ENCODE data around the gene CHD9. TPM values are rescaled to one million over a fixed set of nuclear protein-coding genes. Genes with fewer than 3 reads are reported as not detected.

CHD9 gene
- total RNA-seq, 2 donors from 2014 or later, result 29.2 to 38.1 TPM

GRCh38 chr16:53087101-53087500 is 32.3 kb downstream of the CHD9 start:
- Mint-ChIP-seq H3K36me3 (no peaks in the 10 kb centered on the region), H3K4me3 (no peak overlapping the region), H3K27ac (no peak overlapping the region), H3K9me3 (no peaks in the 10 kb centered on the region), H3K4me1 (ENCODE audit: low read depth in 2 of 2) (peaks cover 31 to 41% of the 10 kb centered on the region in 2 donors), H3K27me3 (peaks cover 0 to 2% of the 10 kb centered on the region in 2 donors)
- no peak for DNase-seq (ENCODE audit: low spot score)
- ATAC-seq, result no peak

GRCh38 chr16:53089434-53090285 is 34.9 kb downstream of the CHD9 start:
- no peaks in the 10 kb centered on the region for H3K9me3 Mint-ChIP-seq
- H3K27ac Mint-ChIP-seq, result peak overlapping the region; percentile 13 to 53
- ATAC-seq, result no peak
- no peak for DNase-seq (ENCODE audit: low spot score)
- H3K4me3 Mint-ChIP-seq, result peak overlapping the region; percentile 85
- peaks cover 42 to 47% of the 10 kb centered on the region in 2 donors for H3K4me1 Mint-ChIP-seq (ENCODE audit: low read depth in 2 of 2)
- H3K27me3 Mint-ChIP-seq, result peaks cover 0 to 2% of the 10 kb centered on the region in 2 donors
- no peaks in the 10 kb centered on the region for H3K36me3 Mint-ChIP-seq

- Mint-ChIP-seq H3K4me1 (ENCODE audit: low read depth in 2 of 2) (peaks cover 42 to 50% of the 10 kb centered on the region in 2 donors), H3K27me3 (peaks cover 0 to 2% of the 10 kb centered on the region in 2 donors), H3K27ac (peak overlapping the region; percentile 13 to 53), H3K36me3 (no peaks in the 10 kb centered on the region), H3K4me3 (peak overlapping the region; percentile 85), H3K9me3 (no peaks in the 10 kb centered on the region)
- ATAC-seq (peak in 1 of 2 donors; percentile 1), DNase-seq (ENCODE audit: low spot score) (no peak)
Observed at GRCh38 chr16:53090286-53090590, 35.4 kb downstream of the CHD9 start.

GRCh38 chr16:53090591-53091411 is 36.0 kb downstream of the CHD9 start:
- Mint-ChIP-seq H3K36me3 (no peaks in the 10 kb centered on the region), H3K4me3 (peak overlapping the region; percentile 85), H3K9me3 (no peaks in the 10 kb centered on the region), H3K27me3 (peaks cover 0 to 2% of the 10 kb centered on the region in 2 donors), H3K27ac (peak overlapping the region; percentile 13 to 53), H3K4me1 (ENCODE audit: low read depth in 2 of 2) (peaks cover 42 to 47% of the 10 kb centered on the region in 2 donors)
- ATAC-seq, result peak; percentile 78 to 90
- peak; percentile 65 for DNase-seq (ENCODE audit: low spot score)

- Mint-ChIP-seq H3K4me1 (ENCODE audit: low read depth in 2 of 2) (peaks cover 42 to 46% of the 10 kb centered on the region in 2 donors), H3K36me3 (no peaks in the 10 kb centered on the region), H3K27me3 (peaks cover 0 to 2% of the 10 kb centered on the region in 2 donors), H3K9me3 (no peaks in the 10 kb centered on the region), H3K27ac (peak overlapping the region; percentile 13 to 53), H3K4me3 (peak overlapping the region; percentile 85)
- peak in 1 of 2 donors; percentile 56 for ATAC-seq
- no peak for DNase-seq (ENCODE audit: low spot score)
Observed at GRCh38 chr16:53091466-53092211, 36.8 kb downstream of the CHD9 start.

- H3K36me3 Mint-ChIP-seq, result no peaks in the 10 kb centered on the region
- H3K9me3 Mint-ChIP-seq, result no peaks in the 10 kb centered on the region
- DNase-seq (ENCODE audit: low spot score) (no peak), ATAC-seq (no peak)
- peak overlapping the region in 1 of 2 donors; percentile 53 for H3K27ac Mint-ChIP-seq
- peaks cover 0 to 2% of the 10 kb centered on the region in 2 donors for H3K27me3 Mint-ChIP-seq
- no peak overlapping the region for H3K4me3 Mint-ChIP-seq
- H3K4me1 Mint-ChIP-seq (ENCODE audit: low read depth in 2 of 2), result peaks cover 43 to 48% of the 10 kb centered on the region in 2 donors
Observed at GRCh38 chr16:53092284-53092683, 37.5 kb downstream of the CHD9 start.

GRCh38 chr16:53093162-53093744 is 38.5 kb downstream of the CHD9 start:
- H3K4me1 Mint-ChIP-seq (ENCODE audit: low read depth in 2 of 2), result peaks cover 45 to 51% of the 10 kb centered on the region in 2 donors
- no peak for DNase-seq (ENCODE audit: low spot score)
- no peaks in the 10 kb centered on the region for H3K36me3 Mint-ChIP-seq
- no peak for ATAC-seq
- no peak overlapping the region for H3K4me3 Mint-ChIP-seq
- H3K27me3 Mint-ChIP-seq, result peaks cover 0 to 2% of the 10 kb centered on the region in 2 donors
- H3K9me3 Mint-ChIP-seq, result no peaks in the 10 kb centered on the region
- H3K27ac Mint-ChIP-seq, result peak overlapping the region; percentile 31 to 46

- Mint-ChIP-seq H3K27me3 (peaks cover 0 to 2% of the 10 kb centered on the region in 2 donors), H3K4me3 (no peak overlapping the region), H3K4me1 (ENCODE audit: low read depth in 2 of 2) (peaks cover 52 to 59% of the 10 kb centered on the region in 2 donors), H3K27ac (peak overlapping the region; percentile 31 to 46), H3K9me3 (no peaks in the 10 kb centered on the region), H3K36me3 (no peaks in the 10 kb centered on the region)
- ATAC-seq (peak; percentile 25 to 31), DNase-seq (ENCODE audit: low spot score) (no peak)
Observed at GRCh38 chr16:53094013-53094630, 39.3 kb downstream of the CHD9 start.

GRCh38 chr16:53097190-53097589 is 42.4 kb downstream of the CHD9 start:
- H3K4me3 Mint-ChIP-seq, result no peak overlapping the region
- H3K4me1 Mint-ChIP-seq (ENCODE audit: low read depth in 2 of 2), result peaks cover 36 to 39% of the 10 kb centered on the region in 2 donors
- DNase-seq (ENCODE audit: low spot score) (no peak), ATAC-seq (no peak)
- no peaks in the 10 kb centered on the region for H3K9me3 Mint-ChIP-seq
- H3K27me3 Mint-ChIP-seq, result no peaks in the 10 kb centered on the region
- no peaks in the 10 kb centered on the region for H3K36me3 Mint-ChIP-seq
- H3K27ac Mint-ChIP-seq, result peak overlapping the region in 1 of 2 donors; percentile 15

GRCh38 chr16:53098526-53099317 is 43.9 kb downstream of the CHD9 start:
- Mint-ChIP-seq H3K27ac (peak overlapping the region; percentile 78 to 85), H3K36me3 (no peaks in the 10 kb centered on the region), H3K4me1 (ENCODE audit: low read depth in 2 of 2) (peaks cover 28 to 31% of the 10 kb centered on the region in 2 donors), H3K4me3 (peak overlapping the region; percentile 82), H3K9me3 (no peaks in the 10 kb centered on the region), H3K27me3 (no peaks in the 10 kb centered on the region)
- DNase-seq (ENCODE audit: low spot score) (peak; percentile 71), ATAC-seq (peak; percentile 84 to 88)

GRCh38 chr16:53099318-53100130 is 44.7 kb downstream of the CHD9 start:
- ATAC-seq (peak; percentile 71 to 79), DNase-seq (ENCODE audit: low spot score) (peak; percentile 76)
- Mint-ChIP-seq H3K9me3 (no peaks in the 10 kb centered on the region), H3K36me3 (no peaks in the 10 kb centered on the region), H3K27ac (peak overlapping the region; percentile 78 to 85), H3K27me3 (no peaks in the 10 kb centered on the region), H3K4me3 (peak overlapping the region; percentile 82), H3K4me1 (ENCODE audit: low read depth in 2 of 2) (peaks cover 21 to 24% of the 10 kb centered on the region in 2 donors)
